Measurements from ENCODE around the gene ITIH5.

ITIH5 gene

GRCh38 chr10:7598771-7599170 is 68.0 kb downstream of the ITIH5 start:
- ChIA-PET POLR2A (no interaction called here), CTCF (no interaction called here)
- TF ChIP-seq CTCF (IDR thresholded peaks at IDR 0.05; ENCODE audit: control extremely low read depth, extremely low read depth, low read depth, missing control alignments), result no peak
- no peak for DNase-seq (ENCODE audit: extremely low spot score)

DNA sequence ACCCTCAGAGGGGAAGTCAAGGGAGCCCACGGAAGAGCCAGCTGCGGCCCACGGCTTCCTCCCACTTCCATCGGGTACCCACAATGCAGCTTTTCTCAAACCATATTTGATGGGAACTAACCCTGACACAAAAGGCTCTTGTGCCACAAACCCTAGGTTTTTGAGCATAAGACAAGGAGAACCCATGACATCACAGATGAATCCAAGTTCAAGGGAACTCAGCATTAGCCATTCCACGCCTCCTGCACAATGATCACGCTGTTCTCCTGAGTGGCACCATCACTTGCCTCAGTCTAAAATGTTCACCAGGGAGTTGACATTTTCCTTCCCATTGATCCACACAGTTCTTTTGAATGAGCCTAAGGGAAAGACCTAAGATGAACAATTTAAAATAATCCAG is 70.4 kb downstream of the ITIH5 start:
- POLR2A ChIA-PET, result no interaction called here
- no peak for TF ChIP-seq CTCF (IDR thresholded peaks at IDR 0.05; ENCODE audit: control extremely low read depth, extremely low read depth, low read depth, missing control alignments)
- CTCF ChIA-PET, result interaction anchor here (2.0 kb wide), 1 partner anchor 17 kb away, joined by 5 read pairs; no protein-coding TSS in a partner anchor
- no peak for DNase-seq (ENCODE audit: extremely low spot score)

- ChIA-PET POLR2A (no interaction called here), CTCF (interaction anchor here (0.6 to 1.5 kb wide), 2 partner anchors 17 to 165 kb away, joined by 3 read pairs; no protein-coding TSS in a partner anchor)
- no peak for TF ChIP-seq CTCF (IDR thresholded peaks at IDR 0.05; ENCODE audit: control extremely low read depth, extremely low read depth, low read depth, missing control alignments)
- DNase-seq (ENCODE audit: extremely low spot score), result no peak
Measured at GRCh38 chr10:7593905-7594304, 72.9 kb downstream of the ITIH5 start.

GRCh38 chr10:7593063-7593462 is 73.7 kb downstream of the ITIH5 start:
- ChIA-PET POLR2A (no interaction called here), CTCF (no interaction called here)
- no peak for DNase-seq (ENCODE audit: extremely low spot score)
- TF ChIP-seq CTCF (IDR thresholded peaks at IDR 0.05; ENCODE audit: control extremely low read depth, extremely low read depth, low read depth, missing control alignments), result no peak

DNA sequence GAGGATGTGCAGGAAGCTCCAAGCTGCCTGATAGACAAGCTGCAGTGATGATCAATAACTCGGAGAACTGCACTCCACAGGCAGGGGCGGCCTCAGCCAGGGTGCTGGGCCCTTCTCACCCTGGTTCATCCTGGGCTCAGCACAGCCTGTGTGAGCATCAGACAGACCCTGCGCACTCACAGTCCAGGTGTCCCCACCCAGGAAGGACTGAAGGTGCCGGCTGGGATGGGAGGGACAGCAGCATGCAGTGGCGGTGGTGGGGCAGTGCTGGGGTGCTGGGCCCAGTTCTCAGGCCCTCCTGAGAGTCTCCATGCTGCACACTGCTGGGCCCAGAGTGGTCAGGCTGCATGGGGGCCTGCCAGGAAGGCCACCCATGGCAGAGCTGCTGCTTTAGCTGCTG is 74.1 kb downstream of the ITIH5 start:
- CTCF ChIA-PET, result no interaction called here
- no peak for DNase-seq (ENCODE audit: extremely low spot score)
- POLR2A ChIA-PET, result no interaction called here
- no peak for TF ChIP-seq CTCF (IDR thresholded peaks at IDR 0.05; ENCODE audit: control extremely low read depth, extremely low read depth, low read depth, missing control alignments)

- POLR2A ChIA-PET, result no interaction called here
- CTCF ChIA-PET, result no interaction called here
- no peak for DNase-seq (ENCODE audit: extremely low spot score)
- no peak for TF ChIP-seq CTCF (IDR thresholded peaks at IDR 0.05; ENCODE audit: control extremely low read depth, extremely low read depth, low read depth, missing control alignments)
Measured at GRCh38 chr10:7590271-7590670, 76.5 kb downstream of the ITIH5 start.

DNA sequence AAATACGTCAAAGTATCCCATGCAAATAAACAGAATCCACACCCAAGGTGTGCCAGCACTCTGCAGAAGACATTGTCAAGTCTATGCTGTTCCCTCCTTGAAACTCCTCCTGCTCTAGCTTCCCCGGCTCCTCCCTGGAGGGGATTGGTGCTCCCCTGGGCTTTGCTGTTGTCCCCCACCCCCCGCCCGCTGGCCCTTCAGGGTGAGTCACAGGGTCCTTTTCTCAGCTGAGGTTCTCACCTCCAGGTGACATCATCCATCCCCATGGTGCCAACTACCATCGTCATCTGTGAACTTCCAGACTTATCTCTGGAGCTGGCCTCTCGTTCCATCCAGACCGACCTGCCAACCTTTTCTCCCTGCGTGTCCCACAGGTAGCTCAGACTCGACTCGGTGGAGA is 77.0 kb downstream of the ITIH5 start:
- no peak for TF ChIP-seq CTCF (IDR thresholded peaks at IDR 0.05; ENCODE audit: control extremely low read depth, extremely low read depth, low read depth, missing control alignments)
- POLR2A ChIA-PET, result no interaction called here
- CTCF ChIA-PET, result no interaction called here
- DNase-seq (ENCODE audit: extremely low spot score), result no peak
